NK-92 treated with Interleukin-12 subunit alpha and Interleukin-12 subunit beta, amount 100 ng/mL, for 24 hours (cell line): ENCODE results near the gene C11orf86.

Source experiments
- DNase-seq: peaks from one replicate; lab custom pipeline; 2025; lab: John Stamatoyannopoulos, UW

The C11orf86 gene

GRCh38 chr11:67025750-67026149, 50.6 kb downstream of the C11orf86 start:
- no peak for DNase-seq
